MCF 10A (cell line): ENCODE measurements around the gene SGIP1. TPM values are rescaled to one million over a fixed set of nuclear protein-coding genes. Genes with fewer than 3 reads are reported as not detected.
"Not testable (repeated sequence)": the region's sequence is repeated elsewhere in the genome, so short reads cannot be mapped to it uniquely, and the experiment has no call there.

Experiments used
- BruUV-seq: library from RNA; stranded (reverse); fragments of 400-500 nt; replicated peaks from 2 replicates; lab custom pipeline; 2021; lab: Mats Ljungman, UMichigan
- CTCF ChIA-PET: fragments of 300-600 bp; sonication (Branson Sonifier 250); formaldehyde crosslinking; extraction: SDS; loops from one replicate; lab custom pipeline; 2021; ENCODE audit warnings: antibody characterized with exemption, inconsistent platforms; lab: Yijun Ruan, JAX
- POLR2A ChIA-PET: fragments of 300-600, 350-650 bp; sonication (Branson Sonifier 250); formaldehyde crosslinking; extraction: SDS; loops from one replicate; lab custom pipeline; 2020; ENCODE audit warnings: antibody characterized with exemption, inconsistent platforms; lab: Yijun Ruan, JAX
- DNase-seq: peaks from one replicate; pipeline ENCODE4 v3.0.0-alpha.2; 2018; ENCODE audit not compliant: unreplicated experiment
- H3K27ac Mint-ChIP-seq: one replicate; pipeline ENCODE4 v1.8.0; 2022; ENCODE audit warnings: mild to moderate bottlenecking, low read depth, mixed read lengths; ENCODE audit not compliant: unreplicated experiment
- H3K27me3 Mint-ChIP-seq: one replicate; pipeline ENCODE4 v1.8.0; 2022; ENCODE audit warnings: mixed read lengths; ENCODE audit not compliant: insufficient read depth, unreplicated experiment
- H3K36me3 Mint-ChIP-seq: one replicate; pipeline ENCODE4 v1.8.0; 2022; ENCODE audit warnings: mild to moderate bottlenecking, moderate library complexity, mixed read lengths; ENCODE audit not compliant: insufficient read depth, unreplicated experiment
- H3K4me1 Mint-ChIP-seq: one replicate; pipeline ENCODE4 v1.8.0; 2022; ENCODE audit warnings: mixed read lengths; ENCODE audit not compliant: insufficient read depth, unreplicated experiment
- H3K4me3 Mint-ChIP-seq: one replicate; pipeline ENCODE4 v1.8.0; 2022; ENCODE audit warnings: mild to moderate bottlenecking, moderate library complexity, mixed read lengths; ENCODE audit not compliant: unreplicated experiment
- H3K9me3 Mint-ChIP-seq: one replicate; pipeline ENCODE4 v1.8.0; 2022; ENCODE audit warnings: mixed read lengths; ENCODE audit not compliant: unreplicated experiment
- intact Hi-C: fragments of 100-400 bp; cut with micrococcal nuclease; formaldehyde crosslinking; loops from 2 replicates; pipeline ENCODE4 v1.14.1; 2022
- total RNA-seq: library from RNA; stranded (reverse); gene quantifications from 2 replicates; pipeline ENCODE4 v1.2.3, GENCODE V29; 2022
- TF ChIP-seq, protein P1 (sequence below): fragments of 200-600 bp; IDR thresholded peaks from one replicate; pipeline ENCODE4 v1.8.0; 2022; ENCODE audit warnings: antibody characterized with exemption, mild to moderate bottlenecking; ENCODE audit not compliant: unreplicated experiment

SGIP1 gene
- total RNA-seq, 1 experiment from 2014 or later: not detected

DNA sequence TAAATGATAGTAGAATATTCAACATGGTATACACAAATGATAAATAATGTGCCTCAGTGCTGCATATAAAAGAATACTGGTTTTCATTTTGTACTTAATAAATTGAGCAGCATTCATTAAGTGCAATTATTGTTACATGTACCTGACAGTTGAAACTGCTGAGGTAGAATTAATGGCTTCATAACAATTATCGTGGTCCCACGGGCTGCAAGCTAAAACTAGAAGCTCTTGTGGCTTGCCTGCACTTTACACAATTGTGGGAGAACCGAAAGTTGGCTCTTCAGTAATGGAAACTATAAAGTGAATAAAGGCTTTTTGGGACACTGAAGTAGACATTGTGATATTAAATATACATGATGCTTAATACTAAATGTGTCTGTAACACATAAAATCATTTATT lies 243.9 kb downstream of the SGIP1 start:
- intact Hi-C loops: no loop called here
- no TSS peak for BruUV-seq
- Mint-ChIP-seq H3K9me3 (no peaks in the 10 kb centered on the region), H3K27ac (no peak overlapping the region), H3K4me1 (no peaks in the 10 kb centered on the region), H3K36me3 (no peaks in the 10 kb centered on the region), H3K27me3 (peaks cover 7% of the 10 kb centered on the region), H3K4me3 (no peak overlapping the region)
- ChIA-PET CTCF (interaction anchor here (0.8 to 1.0 kb wide), 2 partner anchors 22 to 31 kb away, joined by 3 read pairs; no protein-coding TSS in a partner anchor), POLR2A (interaction anchor here (1.0 to 1.1 kb wide), 2 partner anchors 9 to 16 kb away, joined by 4 to 5 read pairs; no protein-coding TSS in a partner anchor)
- TF ChIP-seq, protein P1, sequence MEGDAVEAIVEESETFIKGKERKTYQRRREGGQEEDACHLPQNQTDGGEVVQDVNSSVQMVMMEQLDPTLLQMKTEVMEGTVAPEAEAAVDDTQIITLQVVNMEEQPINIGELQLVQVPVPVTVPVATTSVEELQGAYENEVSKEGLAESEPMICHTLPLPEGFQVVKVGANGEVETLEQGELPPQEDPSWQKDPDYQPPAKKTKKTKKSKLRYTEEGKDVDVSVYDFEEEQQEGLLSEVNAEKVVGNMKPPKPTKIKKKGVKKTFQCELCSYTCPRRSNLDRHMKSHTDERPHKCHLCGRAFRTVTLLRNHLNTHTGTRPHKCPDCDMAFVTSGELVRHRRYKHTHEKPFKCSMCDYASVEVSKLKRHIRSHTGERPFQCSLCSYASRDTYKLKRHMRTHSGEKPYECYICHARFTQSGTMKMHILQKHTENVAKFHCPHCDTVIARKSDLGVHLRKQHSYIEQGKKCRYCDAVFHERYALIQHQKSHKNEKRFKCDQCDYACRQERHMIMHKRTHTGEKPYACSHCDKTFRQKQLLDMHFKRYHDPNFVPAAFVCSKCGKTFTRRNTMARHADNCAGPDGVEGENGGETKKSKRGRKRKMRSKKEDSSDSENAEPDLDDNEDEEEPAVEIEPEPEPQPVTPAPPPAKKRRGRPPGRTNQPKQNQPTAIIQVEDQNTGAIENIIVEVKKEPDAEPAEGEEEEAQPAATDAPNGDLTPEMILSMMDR: no peak
- DNase-seq: no peak

- Mint-ChIP-seq H3K36me3 (no peaks in the 10 kb centered on the region), H3K4me1 (no peaks in the 10 kb centered on the region), H3K27ac (no peak overlapping the region), H3K9me3 (no peaks in the 10 kb centered on the region), H3K4me3 (no peak overlapping the region), H3K27me3 (peaks cover 7% of the 10 kb centered on the region)
- TF ChIP-seq, protein P1: no peak
- intact Hi-C loops: no loop called here
- BruUV-seq: no TSS peak
- DNase-seq: no peak
- CTCF ChIA-PET: interaction anchor here (1.0 kb wide), 1 partner anchor 31 kb away, joined by 3 read pairs; no protein-coding TSS in a partner anchor
- POLR2A ChIA-PET: interaction anchor here (1.1 kb wide), 1 partner anchor 9 kb away, joined by 5 read pairs; no protein-coding TSS in a partner anchor
Observed at GRCh38 chr1:66778266-66778665, 244.3 kb downstream of the SGIP1 start.

DNA sequence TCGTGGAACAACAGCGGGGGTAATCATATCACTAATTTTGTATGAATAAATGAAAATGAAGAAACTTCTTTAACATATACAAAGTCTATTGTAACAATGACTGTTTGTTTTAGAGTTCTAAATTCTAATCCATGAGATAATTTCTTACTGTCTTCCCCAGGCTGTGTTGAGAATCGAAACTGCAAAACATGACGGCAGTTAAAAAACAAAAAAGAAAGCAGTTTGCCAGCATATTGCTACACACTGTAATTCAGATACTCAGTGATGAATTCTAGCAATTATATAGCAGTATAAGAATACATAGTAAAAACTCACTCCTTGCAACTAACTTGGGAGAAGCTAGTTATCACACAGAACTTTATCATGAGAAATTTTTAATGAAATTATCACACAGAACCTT lies 245.0 kb downstream of the SGIP1 start:
- Mint-ChIP-seq H3K9me3 (no peaks in the 10 kb centered on the region), H3K27ac (no peak overlapping the region), H3K4me1 (no peaks in the 10 kb centered on the region), H3K36me3 (no peaks in the 10 kb centered on the region), H3K27me3 (peaks cover 7% of the 10 kb centered on the region), H3K4me3 (no peak overlapping the region)
- BruUV-seq: no TSS peak
- CTCF ChIA-PET: interaction anchor here (0.7 to 1.8 kb wide), 4 partner anchors 24 to 537 kb away, joined by 3 to 5 read pairs (median 4); no protein-coding TSS in a partner anchor
- POLR2A ChIA-PET: no interaction called here
- intact Hi-C loops: no loop called here
- TF ChIP-seq, protein P1: no peak
- no peak for DNase-seq

GRCh38 chr1:66779475-66780078 lies 245.6 kb downstream of the SGIP1 start:
- intact Hi-C loops: no loop called here
- POLR2A ChIA-PET: no interaction called here

DNA sequence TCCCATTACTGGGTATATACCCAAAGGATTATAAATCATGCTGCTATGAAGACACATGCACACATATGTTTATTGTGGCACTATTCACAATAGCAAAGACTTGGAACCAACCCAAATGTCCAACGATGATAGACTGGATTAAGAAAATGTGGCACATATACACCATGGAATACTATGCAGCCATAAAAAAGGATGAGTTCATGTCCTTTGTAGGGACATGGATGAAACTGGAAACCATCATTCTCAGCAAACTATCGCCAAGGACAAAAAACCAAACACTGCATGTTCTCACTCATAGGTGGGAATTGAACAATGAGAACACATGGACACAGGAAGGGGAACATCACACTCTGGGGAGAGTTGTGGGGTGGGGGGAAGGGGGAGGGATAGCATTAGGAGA lies 251.8 kb downstream of the SGIP1 start:
- DNase-seq, POLR2A ChIA-PET, BruUV-seq, H3K4me3 Mint-ChIP-seq, intact Hi-C loops, H3K27me3 Mint-ChIP-seq, H3K27ac Mint-ChIP-seq, H3K4me1 Mint-ChIP-seq, H3K9me3 Mint-ChIP-seq, CTCF ChIA-PET, H3K36me3 Mint-ChIP-seq: not testable (repeated sequence)

More at GRCh38 chr1:66779475-66780078, 245.6 kb downstream of the SGIP1 start:
- H3K27ac Mint-ChIP-seq: no peak overlapping the region
- DNase-seq: no peak
- CTCF ChIA-PET: interaction anchor here (0.7 to 1.8 kb wide), 3 partner anchors 23 to 537 kb away, joined by 3 to 5 read pairs (median 3); no protein-coding TSS in a partner anchor
- no peak overlapping the region for H3K4me3 Mint-ChIP-seq
- BruUV-seq: no TSS peak
- no peaks in the 10 kb centered on the region for H3K9me3 Mint-ChIP-seq
- TF ChIP-seq, protein P1: no peak
- H3K27me3 Mint-ChIP-seq: peaks cover 7% of the 10 kb centered on the region
- no peaks in the 10 kb centered on the region for H3K4me1 Mint-ChIP-seq
- no peaks in the 10 kb centered on the region for H3K36me3 Mint-ChIP-seq
